Tibial nerve (tissue), 3 donors: ENCODE results near the gene RDX.

Source experiments
- CTCF ChIP-seq, 5 experiments: fragments of 200-600 bp in 3 of 5; fragments of 450-650 bp in 2 of 5; sonication (generic) in 3 of 5; IDR thresholded peaks; one replicate each; pipeline ENCODE4 v1.5.1; 2016 to 2019; ENCODE audit warnings: antibody characterized with exemption in 5 of 5, mild to moderate bottlenecking in 3 of 5, moderate library complexity in 2 of 5
- POLR2A ChIP-seq, 2 donors: fragments of 450-650 bp; IDR thresholded peaks; one replicate each; pipeline ENCODE4 v1.6.1; 2017; ENCODE audit warnings: antibody characterized with exemption in 2 of 2, mild to moderate bottlenecking in 2 of 2, moderate library complexity in 2 of 2

- no peak for TF ChIP-seq CTCF (IDR thresholded peaks at IDR 0.05)
- TF ChIP-seq POLR2A (IDR thresholded peaks at IDR 0.05), result no peak
These were observed 148.3 kb downstream of the RDX start for GRCh38 chr11:110147962-110148709.
